A549 treated with dexamethasone at 1 μM for 4 hours (cell line): ENCODE data around the gene IGF2R. TPM values are rescaled to one million over a fixed set of nuclear protein-coding genes. Genes with fewer than 3 reads are reported as not detected.

ENCODE experiments used
- total RNA-seq: library from RNA; stranded (reverse); fragments of 200-300 nt; extraction: Qiagen RNA extraction; gene quantifications from 5 replicates; pipeline ENCODE4 v1.2.3, GENCODE V29; 2022

Gene IGF2R
- 29.0 to 37.7 TPM (median 33.6 TPM) in 5 replicates for total RNA-seq

DNA sequence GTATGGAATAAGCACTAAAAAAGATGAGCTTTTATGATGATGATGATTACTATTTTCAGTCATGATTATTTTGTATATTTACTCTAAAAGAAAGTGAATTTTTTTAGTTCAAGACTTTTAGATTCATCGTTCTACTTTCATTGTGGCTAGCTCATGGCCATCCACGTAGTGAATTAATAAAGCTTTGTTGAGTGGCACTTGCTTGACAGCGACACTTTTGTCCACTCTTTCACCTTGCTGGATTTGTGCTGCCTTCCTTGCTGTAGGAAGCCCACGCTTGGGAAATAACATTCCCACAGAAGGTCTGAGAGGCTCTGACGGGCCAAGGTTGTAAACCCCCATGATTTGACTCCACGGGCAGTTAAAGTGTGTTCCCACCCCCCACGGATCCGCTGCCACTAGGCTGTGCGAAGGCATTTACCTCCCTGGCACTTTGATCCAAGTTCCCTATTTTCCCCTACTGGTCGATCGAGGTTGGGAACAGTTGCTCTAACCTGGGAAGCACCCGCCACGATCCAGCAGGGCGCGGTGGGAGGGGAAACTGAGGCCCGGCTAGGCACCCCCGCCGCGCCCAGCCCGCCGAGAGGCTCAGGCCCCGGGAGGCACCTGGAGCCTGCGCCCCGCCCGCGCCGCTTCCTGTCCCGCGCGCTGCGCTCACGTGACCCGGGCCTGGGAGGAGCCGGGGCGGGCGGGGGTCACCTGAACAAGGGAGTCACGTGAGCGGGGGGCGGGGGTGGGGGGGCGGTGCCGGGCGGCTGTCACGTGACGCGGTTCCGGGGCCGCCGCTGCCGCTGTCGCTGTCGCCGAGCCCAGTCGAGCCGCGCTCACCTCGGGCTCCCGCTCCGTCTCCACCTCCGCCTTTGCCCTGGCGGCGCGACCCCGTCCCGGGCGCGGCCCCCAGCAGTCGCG is at the start of gene IGF2R:
Gene IGF2R, plus strand, starts transcription at position 788 of the 909 bp plus-strand sequence. CDS start 165 bp downstream, outside the sequence.

DNA sequence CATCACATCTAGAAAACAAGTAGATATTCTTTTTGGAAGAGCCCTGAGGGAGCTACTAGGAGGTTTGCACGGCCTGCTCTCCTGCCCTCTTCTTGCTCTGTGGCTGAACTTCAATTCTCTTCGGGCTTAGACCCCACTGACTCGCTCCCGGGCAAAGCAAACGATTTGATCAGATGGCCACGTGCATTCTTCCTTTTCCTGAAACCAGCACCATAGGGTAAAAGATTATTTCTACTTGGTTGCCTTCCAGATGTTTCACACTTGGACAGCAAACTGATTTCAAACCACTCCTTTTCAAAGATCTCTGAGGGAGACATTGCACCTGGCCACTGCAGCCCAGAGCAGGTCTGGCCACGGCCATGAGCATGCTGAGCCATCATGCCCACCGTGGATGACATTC is 152.7 kb downstream of the IGF2R start, which contains the start of gene SLC22A1:
Gene SLC22A1, plus strand, starts transcription at position 258 of the 400 bp plus-strand sequence. Its CDS starts 121 bp downstream, at position 379.

Other genes with a start within 250 kb of the IGF2R start
- gene WTAP, start 241.6 kb upstream of the IGF2R start, total RNA-seq, result 70.0 to 76.1 TPM (median 73.9 TPM) in 5 replicates
- gene ACAT2, start 207.0 kb upstream of the IGF2R start, total RNA-seq, result 24.5 to 29.5 TPM (median 27.7 TPM) in 5 replicates
- 217 to 258 TPM (median 239 TPM) in 5 replicates for gene TCP1, start 179.5 kb upstream of the IGF2R start, total RNA-seq
- 74.6 to 102 TPM (median 93.0 TPM) in 5 replicates for gene MRPL18, start 178.6 kb upstream of the IGF2R start, total RNA-seq
- gene PNLDC1, start 168.8 kb upstream of the IGF2R start, total RNA-seq, result 0.04 to 0.06 TPM (median 0.05 TPM) in 3 of 5 replicates, not detected in the others
- gene MAS1, start 78.1 kb upstream of the IGF2R start, total RNA-seq, result not detected in 5 replicates
- 2.1 to 2.6 TPM (median 2.4 TPM) in 5 replicates for gene SLC22A1, start 152.7 kb downstream of the IGF2R start, total RNA-seq